ENCODE measurements around the gene LSS.

Gene LSS

GRCh38 chr21:46228345-46229051 is at the start of gene LSS:
Gene LSS (minus strand): TSS chr21:46228774. CDS start chr21:46228745, 29 bp downstream.
- DNase-seq (ENCODE audit: low spot score), result peak; percentile 98

DNA sequence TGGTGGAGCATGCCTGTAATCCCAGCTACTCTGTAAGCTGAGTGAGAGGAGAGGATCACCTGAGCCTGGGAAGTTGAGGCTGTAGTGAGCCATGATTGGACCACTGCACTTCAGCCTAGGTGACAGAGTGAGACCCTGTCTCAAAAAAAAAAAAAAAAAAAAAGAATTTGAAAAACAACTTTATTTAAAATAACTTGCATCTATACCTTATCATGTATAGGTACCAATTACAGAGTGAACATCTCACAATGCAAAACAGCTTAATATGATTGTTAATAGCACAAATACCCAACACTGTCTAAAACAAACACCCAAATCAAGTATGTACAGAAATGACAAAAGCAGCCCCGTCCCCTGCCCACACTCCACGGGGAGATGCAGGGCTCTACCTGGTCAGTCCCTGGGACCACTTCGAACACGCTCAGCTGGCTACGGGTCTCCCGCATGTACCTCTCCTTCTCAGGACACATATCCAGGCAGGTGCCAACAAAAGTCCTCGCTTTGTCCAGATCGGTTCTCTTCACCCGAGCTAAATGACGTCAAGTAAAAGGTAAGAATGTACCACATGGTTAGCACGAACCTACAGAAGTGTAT is 46.3 kb upstream of the LSS start:
- DNase-seq (ENCODE audit: low spot score), result no peak

GRCh38 chr21:46273341-46273740 is 44.8 kb upstream of the LSS start:
- DNase-seq (ENCODE audit: low spot score), result no peak

DNA sequence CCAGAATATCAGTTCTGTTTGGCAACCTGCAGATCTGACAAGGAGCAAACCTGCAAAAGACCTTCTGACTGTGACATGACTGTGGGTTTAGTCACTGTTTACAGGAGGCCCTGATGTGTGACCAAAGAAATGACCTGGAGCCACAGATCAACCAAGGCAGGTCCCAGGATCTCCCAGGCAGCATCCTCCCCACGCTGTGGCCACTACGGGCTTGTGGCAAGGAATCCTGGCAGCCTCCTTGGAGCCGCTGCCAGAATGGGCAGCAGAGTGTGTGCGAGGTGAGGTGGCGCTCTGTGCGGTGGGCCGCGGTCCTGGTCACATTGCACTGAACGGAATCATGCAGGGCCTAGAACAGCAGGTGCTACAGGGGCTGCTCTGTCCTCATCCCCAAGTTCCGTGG is 40.9 kb upstream of the LSS start:
- peak; percentile 98 for DNase-seq (ENCODE audit: low spot score)

- no peak for DNase-seq (ENCODE audit: low spot score)
Observed at GRCh38 chr21:46268371-46268770, 39.8 kb upstream of the LSS start.

DNA sequence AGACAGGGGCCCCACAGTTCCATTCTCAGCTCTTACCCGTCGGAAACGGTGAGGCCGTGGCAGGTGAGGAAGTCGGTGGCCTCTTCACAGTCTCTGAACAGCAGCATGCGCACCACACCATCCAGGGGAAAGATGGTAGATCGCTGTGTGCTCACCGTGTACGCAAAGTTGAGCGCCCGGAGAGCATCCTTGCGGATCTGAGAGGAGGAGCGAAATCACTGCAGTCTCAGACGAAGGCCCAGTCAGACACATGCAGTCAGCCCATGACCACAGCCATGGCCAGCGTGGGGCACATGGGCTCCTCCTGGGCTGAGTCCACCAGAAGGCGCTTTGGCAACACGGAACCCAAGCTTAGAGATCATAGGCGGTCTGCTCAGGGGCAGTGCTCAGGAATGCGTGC is 38.4 kb upstream of the LSS start:
- no peak for DNase-seq (ENCODE audit: low spot score)

GRCh38 chr21:46265736-46266525 is 37.4 kb upstream of the LSS start:
- no peak for DNase-seq (ENCODE audit: low spot score)

DNA sequence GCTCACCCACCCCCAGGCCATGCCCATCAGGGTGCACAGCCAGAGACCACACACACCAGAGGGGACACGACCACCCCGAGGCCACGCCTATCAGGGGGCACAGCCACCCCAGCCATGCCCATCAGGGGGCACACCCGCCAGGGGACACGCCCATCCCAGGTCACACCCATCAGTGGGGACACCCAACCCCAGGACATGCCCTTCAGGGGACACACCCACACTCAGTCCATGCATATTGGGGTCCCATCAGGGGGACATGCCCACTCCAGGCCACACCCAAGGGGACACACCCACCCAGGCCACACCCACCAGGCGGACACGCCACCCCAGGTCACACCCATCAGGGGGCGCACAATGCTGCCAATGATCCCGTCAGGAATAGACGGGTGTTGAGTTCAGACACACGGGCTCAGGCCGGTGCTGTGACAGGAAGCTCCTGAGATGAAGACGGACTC is 36.1 kb upstream of the LSS start:
- DNase-seq (ENCODE audit: low spot score), result no peak

GRCh38 chr21:46264046-46264689 is 35.6 kb upstream of the LSS start:
- DNase-seq (ENCODE audit: low spot score), result no peak

DNA sequence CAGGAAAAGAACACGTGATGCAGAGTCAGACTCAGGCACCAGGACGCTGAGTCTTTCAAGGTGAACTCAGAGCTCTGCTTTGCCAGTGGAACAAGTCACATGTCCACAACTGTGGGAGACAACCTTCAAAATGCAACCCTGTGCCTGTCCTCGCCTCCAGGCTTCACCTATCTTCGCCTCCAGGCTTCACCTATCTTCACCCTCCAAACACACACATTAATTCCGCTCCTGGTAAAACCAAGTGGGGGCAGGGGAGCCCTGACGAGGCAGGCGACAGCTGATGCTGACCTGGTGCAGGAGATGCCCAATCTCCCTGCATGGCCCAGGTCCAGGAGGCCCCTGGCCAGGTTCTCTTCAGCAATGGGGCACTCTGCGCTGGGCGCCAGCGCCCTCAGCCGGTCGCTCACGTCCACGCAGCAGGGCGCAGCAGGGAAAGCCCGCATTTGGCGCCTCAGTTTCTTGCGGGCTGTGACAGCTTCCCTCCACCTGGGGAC is 28.0 kb upstream of the LSS start:
- DNase-seq (ENCODE audit: low spot score), result no peak

DNA sequence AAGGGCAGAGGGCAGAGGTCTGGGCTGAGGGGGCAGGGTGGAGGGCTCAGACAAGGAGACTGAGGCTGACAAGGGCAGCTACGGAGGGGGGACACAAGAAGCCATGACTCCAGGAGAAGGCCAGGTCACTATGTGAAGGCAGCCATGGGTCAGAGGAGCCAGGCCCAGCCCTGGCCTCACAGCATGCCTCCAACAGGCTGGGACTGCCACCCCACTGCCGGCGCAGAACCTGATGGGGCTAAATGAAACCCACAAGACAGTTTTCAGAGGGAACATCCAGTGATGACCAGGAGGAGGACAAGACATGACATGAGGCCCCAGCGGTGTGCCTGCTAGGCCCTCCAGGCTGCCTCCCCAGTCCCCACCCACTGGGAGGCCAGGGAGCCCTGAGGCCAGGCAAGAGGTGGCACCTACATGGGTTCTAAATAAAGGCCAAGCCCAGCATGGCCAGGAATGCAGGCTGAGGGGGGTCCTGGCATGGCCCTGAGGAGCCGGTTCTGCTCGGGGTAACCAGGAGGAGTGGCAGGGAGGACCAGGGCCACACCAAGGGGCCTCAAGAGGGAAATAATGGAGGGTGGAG is 27.3 kb upstream of the LSS start:
- no peak for DNase-seq (ENCODE audit: low spot score)

GRCh38 chr21:46255166-46255565 is 26.6 kb upstream of the LSS start:
- DNase-seq (ENCODE audit: low spot score), result no peak

- no peak for DNase-seq (ENCODE audit: low spot score)
Observed at GRCh38 chr21:46254208-46254975, 25.8 kb upstream of the LSS start.

- no peak for DNase-seq (ENCODE audit: low spot score)
Observed at GRCh38 chr21:46253610-46254124, 25.1 kb upstream of the LSS start.

DNA sequence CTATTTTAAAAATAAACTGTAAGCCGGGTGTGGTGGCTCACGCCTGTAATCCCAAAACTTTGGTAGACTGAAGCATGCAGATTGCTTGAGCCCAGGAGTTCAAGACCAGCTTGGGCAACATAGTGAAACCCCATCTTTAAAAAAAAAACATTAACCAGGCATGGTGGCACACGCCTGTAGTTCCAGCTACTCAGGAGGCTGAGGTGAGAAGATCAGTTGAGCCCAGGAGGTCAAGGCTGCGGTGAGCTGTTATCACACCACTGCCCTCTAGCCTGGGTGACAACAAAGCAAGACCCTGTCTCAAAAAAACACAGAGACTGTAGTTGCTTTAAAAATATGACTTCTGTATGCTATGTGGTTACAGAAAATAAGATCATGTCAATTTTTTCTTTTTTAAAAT is 24.3 kb upstream of the LSS start:
- DNase-seq (ENCODE audit: low spot score), result no peak

DNA sequence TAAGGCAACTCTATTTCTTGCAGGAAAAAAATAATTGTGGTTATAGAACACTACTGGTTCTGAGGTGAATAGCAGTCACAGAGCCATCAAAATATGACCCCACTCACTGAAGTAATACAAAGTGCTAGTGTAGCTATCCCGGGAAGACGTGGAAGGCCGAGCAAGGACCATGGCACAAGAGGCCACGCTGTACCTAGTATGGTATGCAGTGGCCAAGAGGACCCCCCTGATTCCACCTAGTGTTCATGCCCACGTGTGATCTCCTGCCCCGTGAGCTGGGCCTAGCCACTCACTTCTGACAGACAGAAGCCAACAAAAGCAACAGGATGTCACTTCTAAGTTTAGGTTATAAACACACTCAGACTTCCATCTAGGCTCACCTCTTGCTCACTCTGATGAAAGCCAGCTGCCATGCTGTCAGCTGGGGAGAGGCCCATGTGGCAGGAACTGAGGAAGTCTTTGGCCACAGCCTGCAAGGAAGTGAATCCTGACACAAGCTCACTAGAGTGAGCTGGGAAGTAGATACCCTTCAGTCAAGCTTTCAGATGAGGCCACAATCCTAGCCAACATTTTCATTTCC is 21.7 kb upstream of the LSS start:
- DNase-seq (ENCODE audit: low spot score), result no peak

DNA sequence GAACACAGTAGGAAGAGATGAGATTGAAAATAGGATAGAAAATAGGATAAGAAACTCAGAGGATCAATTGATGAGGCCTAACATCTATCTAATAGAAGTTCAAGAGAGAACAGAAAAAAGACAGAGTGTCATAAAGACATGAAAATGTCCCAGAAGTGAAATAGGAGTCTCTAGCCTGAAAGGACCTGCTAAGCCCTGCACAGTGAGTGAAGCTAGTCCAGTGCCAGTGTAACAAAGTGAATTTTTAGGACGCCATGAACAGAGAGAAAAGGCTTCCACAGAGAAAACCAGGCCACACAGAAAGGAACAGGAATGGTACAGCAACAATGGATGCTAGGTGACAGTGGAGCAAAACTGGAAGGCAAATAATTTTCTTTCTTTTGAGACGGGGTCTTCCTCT is 20.3 kb upstream of the LSS start:
- no peak for DNase-seq (ENCODE audit: low spot score)

DNA sequence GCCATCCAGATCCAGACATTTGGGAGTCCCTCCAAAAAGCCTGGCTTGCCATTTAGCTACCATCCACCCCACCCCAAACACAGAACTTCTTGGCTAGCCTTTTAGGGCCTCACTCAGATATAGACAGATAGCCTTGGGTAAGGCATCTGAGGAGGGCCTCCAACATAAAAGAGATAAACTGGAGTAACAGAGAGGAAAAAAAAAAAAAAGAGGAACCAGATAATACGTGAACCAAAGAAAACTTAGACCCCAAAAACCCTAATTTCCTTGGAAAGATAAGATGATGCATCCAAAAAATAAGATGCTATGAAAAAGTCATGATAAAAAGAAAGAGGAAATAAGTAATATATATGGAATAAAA is 19.8 kb upstream of the LSS start:
- no peak for DNase-seq (ENCODE audit: low spot score)

DNA sequence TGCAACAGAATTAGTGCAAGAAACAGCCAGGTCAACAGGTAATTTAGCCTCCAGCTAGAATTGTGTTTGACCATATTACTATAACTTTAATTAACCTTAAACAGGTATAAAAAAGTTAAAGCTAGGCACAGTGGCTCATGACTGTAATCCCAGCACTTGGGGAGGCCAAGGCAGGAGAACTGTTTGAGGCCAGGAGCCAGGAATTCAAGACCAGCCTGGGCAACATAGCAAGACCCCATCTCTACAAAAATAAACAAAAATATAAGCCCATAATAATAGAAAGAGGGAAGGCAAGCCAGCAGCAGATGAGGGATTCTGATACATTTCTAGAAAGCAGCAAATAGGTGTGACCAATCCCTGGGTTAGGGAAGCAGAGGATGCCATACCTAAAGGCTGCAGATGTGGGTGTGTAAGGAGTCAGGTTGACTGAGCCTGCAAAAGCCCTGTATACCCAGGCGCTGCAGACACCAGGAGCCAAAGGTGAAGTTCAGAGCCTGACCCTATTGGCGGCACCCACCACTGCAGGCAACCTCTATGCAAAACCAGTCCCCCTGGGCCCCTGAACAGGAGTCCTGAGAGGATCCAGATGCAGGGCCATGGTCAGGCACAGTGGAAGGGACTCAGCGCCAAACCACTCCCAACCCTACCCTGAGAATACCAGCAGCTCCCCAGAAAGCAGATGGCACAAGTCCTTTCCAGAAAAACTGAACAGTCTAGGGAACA is 19.3 kb upstream of the LSS start:
- no peak for DNase-seq (ENCODE audit: low spot score)

DNA sequence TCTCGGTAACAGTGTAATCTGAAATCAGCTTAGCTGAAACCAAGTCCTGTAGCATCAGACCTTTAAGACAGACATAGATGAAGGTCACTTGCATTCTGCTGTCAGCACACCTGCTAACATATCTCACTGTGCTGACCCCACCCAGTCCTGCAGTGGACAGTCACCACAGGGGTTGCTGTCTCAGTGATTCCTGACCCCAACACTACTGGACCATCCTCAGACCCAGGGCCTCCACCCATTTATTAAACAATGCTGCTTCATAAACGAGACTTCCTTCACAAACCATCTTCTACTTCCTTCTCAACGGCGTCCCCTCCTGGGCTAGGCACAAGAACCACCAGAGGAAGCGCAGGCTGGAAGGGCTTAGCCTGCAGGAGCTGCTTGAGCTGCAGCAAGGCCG is 17.8 kb upstream of the LSS start:
- no peak for DNase-seq (ENCODE audit: low spot score)

Data from kidney tubule cell (primary cell).